ENCODE data around the gene NME2. TPM values are rescaled to one million over a fixed set of nuclear protein-coding genes. Genes with fewer than 3 reads are reported as not detected.

The NME2 gene
- total and polyA plus RNA-seq, 4 donors: 306 to 992 (median 602) TPM

DNA sequence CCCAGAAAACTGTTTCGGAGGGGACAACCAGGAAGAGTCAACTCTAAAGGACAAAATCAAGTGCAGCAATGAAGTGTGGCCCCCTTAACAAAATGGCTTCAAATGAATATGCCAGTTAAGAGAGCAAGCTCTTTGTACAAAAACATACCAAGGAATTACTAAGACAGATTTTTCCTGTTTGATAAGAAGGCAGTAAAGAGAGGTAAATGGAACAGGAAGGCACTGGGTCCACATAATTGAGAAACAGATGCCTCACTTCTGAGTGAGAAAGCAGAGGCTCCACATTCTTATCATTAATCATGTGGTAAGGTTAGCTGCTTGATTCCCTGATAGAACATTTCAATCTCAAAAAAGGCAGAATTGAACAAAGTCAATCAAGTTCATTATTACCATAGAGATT, 48.7 kb downstream of the NME2 start:
- 97% methylated on average over 1 of the region's 1 CpG for WGBS, 2 donors
- Histone ChIP-seq H3K4me3 (ENCODE audit: low read length in 2 of 2) (no peak overlapping the region), H3K9me3 (ENCODE audit: control insufficient read depth, low read length) (no peaks in the 10 kb centered on the region), H3K27ac (ENCODE audit: low read depth in 1 of 2, low read length in 2 of 2) (no peak overlapping the region), H3K36me3 (ENCODE audit: control insufficient read depth in 1 of 2, insufficient read depth in 2 of 2, low read length in 1 of 2) (peaks cover 0 to 4% of the 10 kb centered on the region in 2 donors), H3K4me1 (ENCODE audit: control insufficient read depth in 1 of 2, insufficient read depth in 2 of 2, low read length in 2 of 2) (no peaks in the 10 kb centered on the region), H3K27me3 (ENCODE audit: control insufficient read depth in 1 of 2, insufficient read depth in 2 of 2, low read length in 1 of 2) (no peaks in the 10 kb centered on the region)
- intact Hi-C loops (cut with DNase I): no loop called here
- no peak for DNase-seq
- ATAC-seq (ENCODE audit: low FRiP score): no peak

- 96 to 97% methylated on average over 1 of the region's 1 CpG for WGBS, 2 donors
- intact Hi-C loops (cut with DNase I): no loop called here
- no peak overlapping the region for H3K4me3 ChIP-seq (ENCODE audit: low read length in 2 of 2)
- DNase-seq (no peak), ATAC-seq (ENCODE audit: low FRiP score) (no peak)
- no peak overlapping the region for H3K27ac ChIP-seq (ENCODE audit: low read depth in 1 of 2, low read length in 2 of 2)
- H3K4me1 ChIP-seq (ENCODE audit: control insufficient read depth in 1 of 2, insufficient read depth in 2 of 2, low read length in 2 of 2): no peaks in the 10 kb centered on the region
- no peaks in the 10 kb centered on the region for H3K9me3 ChIP-seq (ENCODE audit: control insufficient read depth, low read length)
- peaks cover 0 to 4% of the 10 kb centered on the region in 2 donors for H3K36me3 ChIP-seq (ENCODE audit: control insufficient read depth in 1 of 2, insufficient read depth in 2 of 2, low read length in 1 of 2)
- H3K27me3 ChIP-seq (ENCODE audit: control insufficient read depth in 1 of 2, insufficient read depth in 2 of 2, low read length in 1 of 2): no peaks in the 10 kb centered on the region
Observed at GRCh38 chr17:51217946-51218345, 51.7 kb downstream of the NME2 start.

DNA sequence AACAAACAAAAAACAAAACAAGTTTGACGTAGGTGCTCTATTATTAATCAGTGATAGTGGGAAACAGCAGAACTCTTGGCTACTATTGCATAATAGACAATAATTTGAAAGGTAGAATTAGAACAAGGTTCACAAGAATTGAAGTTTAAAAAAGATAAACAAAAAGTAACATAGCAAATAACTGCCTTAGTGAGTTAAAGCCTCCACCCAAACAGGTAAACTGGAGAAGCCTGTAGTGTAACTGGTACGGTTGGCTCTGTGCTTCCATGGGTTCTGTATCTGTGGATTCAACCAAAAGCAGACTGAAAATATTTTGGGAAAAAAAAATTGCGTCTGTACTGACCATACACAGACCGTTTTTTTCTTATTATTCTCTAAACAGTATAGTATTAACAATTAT, 55.1 kb downstream of the NME2 start:
- Histone ChIP-seq H3K27ac (ENCODE audit: low read depth in 1 of 2, low read length in 2 of 2) (no peak overlapping the region), H3K9me3 (ENCODE audit: control insufficient read depth, low read length) (no peaks in the 10 kb centered on the region), H3K4me3 (ENCODE audit: low read length in 2 of 2) (no peak overlapping the region), H3K36me3 (ENCODE audit: control insufficient read depth in 1 of 2, insufficient read depth in 2 of 2, low read length in 1 of 2) (peaks cover 0 to 4% of the 10 kb centered on the region in 2 donors), H3K27me3 (ENCODE audit: control insufficient read depth in 1 of 2, insufficient read depth in 2 of 2, low read length in 1 of 2) (no peaks in the 10 kb centered on the region), H3K4me1 (ENCODE audit: control insufficient read depth in 1 of 2, insufficient read depth in 2 of 2, low read length in 2 of 2) (no peaks in the 10 kb centered on the region)
- intact Hi-C loops (cut with DNase I): no loop called here
- ATAC-seq (ENCODE audit: low FRiP score): no peak
- 85 to 87% methylated on average over 4 of the region's 4 CpGs for WGBS, 2 donors
- DNase-seq: no peak

Other genes starting within 250 kb of the NME2 start
- 100 to 1,000 TPM; 137 to 151 TPM for gene SPAG9, start 45.5 kb upstream of the NME2 start, total RNA-seq
- 10 to 100 TPM; 20.7 to 33.8 TPM for gene SPAG9, start 45.5 kb upstream of the NME2 start, polyA plus RNA-seq
- 10 to 100 TPM; 24.5 to 42.3 TPM for gene NME1, start 12.9 kb upstream of the NME2 start, total RNA-seq
- gene NME1, start 12.9 kb upstream of the NME2 start, polyA plus RNA-seq: 10 to 100 TPM; 30.5 to 34.8 TPM
- gene MBTD1, start 93.6 kb downstream of the NME2 start, total RNA-seq: 10 to 100 TPM; 11.5 to 21.4 TPM
- gene MBTD1, start 93.6 kb downstream of the NME2 start, polyA plus RNA-seq: 1 to 10 TPM; 5.3 to 8.4 TPM
- gene UTP18, start 94.1 kb downstream of the NME2 start, total RNA-seq: 10 to 100 TPM; 17.4 to 21.0 TPM
- 10 to 100 TPM; 12.0 to 16.5 TPM for gene UTP18, start 94.1 kb downstream of the NME2 start, polyA plus RNA-seq

Data from aorta (tissue), 5 donors.